Sigmoid colon (tissue), 7 donors: ENCODE measurements around the gene PPP1R7. TPM values are rescaled to one million over a fixed set of nuclear protein-coding genes. Genes with fewer than 3 reads are reported as not detected.
A peak's percentile ranks its signal among the peaks of the same experiment; 100 is the strongest.

Source experiments
- DNase-seq: peaks from one replicate; pipeline ENCODE4 v3.0.0-alpha.2; 2019
- H3K27ac ChIP-seq, 4 donors: fragments of 200-600 bp; sonication (generic); one replicate each; pipeline ENCODE4 v1.5.1; 2016 to 2019; ENCODE audit warnings: mild to moderate bottlenecking in 1 of 4
- H3K27me3 ChIP-seq, 3 donors: fragments of 200-600 bp; sonication (generic); one replicate each; pipeline ENCODE4 v1.5.1; 2019; ENCODE audit warnings: mild to moderate bottlenecking in 1 of 3
- H3K36me3 ChIP-seq, 4 donors: fragments of 200-600 bp; sonication (generic); one replicate each; pipeline ENCODE4 v1.5.1; 2016 to 2019
- H3K4me1 ChIP-seq, 4 donors: fragments of 200-600 bp; sonication (generic); one replicate each; pipeline ENCODE4 v1.5.1; 2017 to 2019
- H3K4me3 ChIP-seq, 4 donors: fragments of 200-600 bp; sonication (generic); one replicate each; pipeline ENCODE4 v1.5.1; 2017 to 2019; ENCODE audit warnings: mild to moderate bottlenecking in 2 of 4, moderate library complexity in 1 of 4
- H3K9me3 ChIP-seq, 4 donors: fragments of 200-600 bp in 3 of 4; sonication (generic) in 3 of 4; one replicate each; pipeline versions ENCODE4 v1.5.1 to v1.6.1; 2013 to 2019
- EP300 ChIP-seq, 4 donors: sonication (generic); formaldehyde crosslinking; IDR thresholded peaks; one replicate each; pipeline ENCODE4 v1.6.1; 2017; ENCODE audit warnings: antibody characterized with exemption in 4 of 4
- POLR2A ChIP-seq, 2 donors: fragments of 450-650 bp; IDR thresholded peaks; one replicate each; pipeline ENCODE4 v1.6.1; 2016; ENCODE audit warnings: antibody characterized with exemption in 2 of 2, mild to moderate bottlenecking in 2 of 2, moderate library complexity in 2 of 2
- POLR2AphosphoS5 ChIP-seq, 4 donors: sonication (generic); formaldehyde crosslinking; IDR thresholded peaks; one replicate each; pipeline ENCODE4 v1.6.1; 2017; ENCODE audit warnings: antibody characterized with exemption in 4 of 4
- WGBS, 2 donors: extraction: QIAGEN DNeasy Blood & Tissue Kit; methylation state at CpG; one replicate each; pipeline ENCODE4 v1.1.7; 2013; 5-methylcytosine and 5-hydroxymethylcytosine counted together
- intact Hi-C: fragments of 100-400 bp; cut with DNase I; formaldehyde crosslinking; loops from one replicate; pipeline ENCODE4 v1.15.1; 2023
- polyA plus RNA-seq, 3 donors: library from polyadenylated mRNA; stranded (reverse); fragments of 200-250 nt; gene quantifications; one replicate each; pipeline ENCODE4 v1.2.3, GENCODE V29; 2013
- total RNA-seq, 4 donors: library from RNA; depleted of rRNA; stranded (reverse); fragments of >200 nt; gene quantifications; one replicate each; pipeline ENCODE4 v1.1.0, GENCODE V29; 2016
- TF ChIP-seq, protein P1 (sequence below), 4 experiments: fragments of 450-650 bp in 3 of 4; fragments of 200-600 bp in 1 of 4; IDR thresholded peaks; one replicate each; pipeline ENCODE4 v1.5.1; 2016 to 2019; ENCODE audit warnings: antibody characterized with exemption in 4 of 4, mild to moderate bottlenecking in 3 of 4, moderate library complexity in 2 of 4
- donor health status: healthy with polysubstance abuse.
- donor health status: Bipolar disorder and iron deficiency.
- donor health status: healthy.

The PPP1R7 gene
- total and polyA plus RNA-seq, 7 donors, result 41.3 to 89.7 (median 63.5) TPM

GRCh38 chr2:241137276-241138190 lies 12.7 kb upstream of the PPP1R7 start:
- intact Hi-C loops, result no loop called here
- Histone ChIP-seq H3K4me1 (no peaks in the 10 kb centered on the region), H3K27me3 (no peaks in the 10 kb centered on the region), H3K27ac (no peak overlapping the region), H3K4me3 (no peak overlapping the region), H3K36me3 (no peaks in the 10 kb centered on the region), H3K9me3 (no peaks in the 10 kb centered on the region)
- WGBS, 2 donors, result 90 to 91% methylated on average over 24 of the region's 24 CpGs
- TF ChIP-seq EP300 (IDR thresholded peaks at IDR 0.05), result no peak
- no peak for TF ChIP-seq POLR2AphosphoS5 (IDR thresholded peaks at IDR 0.05)
- no peak for TF ChIP-seq POLR2A (IDR thresholded peaks at IDR 0.05)
- TF ChIP-seq, protein P1, sequence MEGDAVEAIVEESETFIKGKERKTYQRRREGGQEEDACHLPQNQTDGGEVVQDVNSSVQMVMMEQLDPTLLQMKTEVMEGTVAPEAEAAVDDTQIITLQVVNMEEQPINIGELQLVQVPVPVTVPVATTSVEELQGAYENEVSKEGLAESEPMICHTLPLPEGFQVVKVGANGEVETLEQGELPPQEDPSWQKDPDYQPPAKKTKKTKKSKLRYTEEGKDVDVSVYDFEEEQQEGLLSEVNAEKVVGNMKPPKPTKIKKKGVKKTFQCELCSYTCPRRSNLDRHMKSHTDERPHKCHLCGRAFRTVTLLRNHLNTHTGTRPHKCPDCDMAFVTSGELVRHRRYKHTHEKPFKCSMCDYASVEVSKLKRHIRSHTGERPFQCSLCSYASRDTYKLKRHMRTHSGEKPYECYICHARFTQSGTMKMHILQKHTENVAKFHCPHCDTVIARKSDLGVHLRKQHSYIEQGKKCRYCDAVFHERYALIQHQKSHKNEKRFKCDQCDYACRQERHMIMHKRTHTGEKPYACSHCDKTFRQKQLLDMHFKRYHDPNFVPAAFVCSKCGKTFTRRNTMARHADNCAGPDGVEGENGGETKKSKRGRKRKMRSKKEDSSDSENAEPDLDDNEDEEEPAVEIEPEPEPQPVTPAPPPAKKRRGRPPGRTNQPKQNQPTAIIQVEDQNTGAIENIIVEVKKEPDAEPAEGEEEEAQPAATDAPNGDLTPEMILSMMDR (IDR thresholded peaks at IDR 0.05), result no peak
- DNase-seq, result peak; percentile 52

GRCh38 chr2:241138471-241138870 lies 11.8 kb upstream of the PPP1R7 start:
- Histone ChIP-seq H3K36me3 (no peaks in the 10 kb centered on the region), H3K4me1 (no peaks in the 10 kb centered on the region), H3K9me3 (no peaks in the 10 kb centered on the region), H3K27ac (no peak overlapping the region), H3K4me3 (no peak overlapping the region), H3K27me3 (no peaks in the 10 kb centered on the region)
- 95 to 96% methylated on average over 16 of the region's 16 CpGs for WGBS, 2 donors
- intact Hi-C loops, result no loop called here
- DNase-seq, result peak; percentile 29
- TF ChIP-seq, protein P1 (IDR thresholded peaks at IDR 0.05), result no peak
- TF ChIP-seq POLR2A (IDR thresholded peaks at IDR 0.05) (no peak), EP300 (IDR thresholded peaks at IDR 0.05) (no peak), POLR2AphosphoS5 (IDR thresholded peaks at IDR 0.05) (no peak)

DNA sequence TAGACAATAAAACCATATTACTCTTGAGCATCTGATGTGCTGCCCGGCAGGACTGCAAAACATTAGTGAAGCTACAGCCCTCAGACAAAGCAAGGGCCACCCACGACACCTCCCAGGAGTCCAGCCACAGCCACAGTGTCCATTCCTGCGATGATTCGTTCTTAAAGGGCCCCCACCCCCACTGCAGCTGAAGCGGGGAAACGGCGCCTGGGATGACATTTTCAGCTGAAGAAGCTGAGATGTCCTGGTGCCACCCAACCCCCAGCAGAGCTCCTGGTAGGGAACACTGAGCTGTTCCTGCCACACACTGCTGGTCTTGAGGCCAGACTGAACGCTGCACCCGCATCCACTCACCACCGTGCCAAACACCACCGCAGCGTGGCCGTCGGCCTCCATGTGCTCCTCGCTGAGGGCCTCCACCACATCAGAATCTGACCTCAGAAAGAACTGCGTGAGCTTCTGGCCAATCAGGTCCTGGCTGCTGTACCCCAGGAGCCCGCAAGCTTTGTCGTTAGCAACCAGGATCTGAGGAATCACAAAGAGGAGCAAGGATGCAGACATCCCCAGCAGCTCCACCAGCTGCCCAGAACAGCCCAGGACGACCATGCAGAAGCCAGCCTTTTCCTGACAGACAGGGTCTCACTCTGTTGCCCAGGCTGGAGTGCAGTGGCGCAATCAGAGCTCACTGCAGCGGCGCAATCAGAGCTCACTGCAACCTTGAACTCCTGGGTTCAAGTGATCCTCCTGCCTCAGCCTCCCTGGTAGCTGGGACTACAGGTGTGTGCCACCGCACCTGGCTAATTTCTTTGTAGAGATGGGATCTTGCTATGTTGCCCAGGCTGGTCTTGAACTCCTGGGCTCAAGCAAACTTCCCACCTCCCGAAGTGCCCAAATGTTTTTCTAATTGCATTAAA lies 10.5 kb upstream of the PPP1R7 start:
- Histone ChIP-seq H3K36me3 (no peaks in the 10 kb centered on the region), H3K4me3 (no peak overlapping the region), H3K9me3 (no peaks in the 10 kb centered on the region), H3K27ac (no peak overlapping the region), H3K4me1 (no peaks in the 10 kb centered on the region), H3K27me3 (no peaks in the 10 kb centered on the region)
- intact Hi-C loops, result no loop called here
- WGBS, 2 donors, result 90 to 94% methylated on average over 24 of the region's 24 CpGs
- peak; percentile 32 for DNase-seq
- TF ChIP-seq POLR2A (IDR thresholded peaks at IDR 0.05), result no peak
- TF ChIP-seq EP300 (IDR thresholded peaks at IDR 0.05), result no peak
- no peak for TF ChIP-seq POLR2AphosphoS5 (IDR thresholded peaks at IDR 0.05)
- TF ChIP-seq, protein P1 (IDR thresholded peaks at IDR 0.05), result no peak

GRCh38 chr2:241140445-241140840 lies 9.8 kb upstream of the PPP1R7 start:
- H3K36me3 ChIP-seq, result no peaks in the 10 kb centered on the region
- TF ChIP-seq POLR2AphosphoS5 (IDR thresholded peaks at IDR 0.05) (no peak), EP300 (IDR thresholded peaks at IDR 0.05) (no peak)
- no peak overlapping the region for H3K27ac ChIP-seq
- intact Hi-C loops, result no loop called here
- 97% methylated on average over 10 of the region's 10 CpGs for WGBS, 2 donors
- no peaks in the 10 kb centered on the region for H3K4me1 ChIP-seq
- H3K27me3 ChIP-seq, result no peaks in the 10 kb centered on the region
- peak; percentile 39 for DNase-seq
- no peaks in the 10 kb centered on the region for H3K9me3 ChIP-seq
- H3K4me3 ChIP-seq, result no peak overlapping the region
